GM23338 (cell line): ENCODE measurements around the gene GGT5. TPM values are rescaled to one million over a fixed set of nuclear protein-coding genes. Genes with fewer than 3 reads are reported as not detected.

Source experiments
- ATAC-seq: fragments of 200-7000 bp; cut with Tn5 transposase; 3 replicates; pipeline ENCODE4 v1.9.1; 2020
- DNase-seq: peaks from one replicate; pipeline ENCODE4 v3.0.0-alpha.2; 2015; ENCODE audit warnings: low spot score
- H2AFZ ChIP-seq: fragments of 200-600 bp; sonication (generic); 2 replicates; pipeline ENCODE4 v1.8.0; 2016; ENCODE audit warnings: antibody characterized with exemption, mild to moderate bottlenecking, moderate library complexity
- H3F3A ChIP-seq: fragments of 200-600 bp; sonication (generic); replicated peaks from 2 replicates; pipeline ENCODE4 v1.8.0; 2017; ENCODE audit warnings: antibody characterized with exemption, mixed run types, low read depth
- H3K27ac ChIP-seq: fragments of 200-600 bp; sonication (generic); 2 replicates; pipeline ENCODE4 v1.6.1; 2016; ENCODE audit warnings: low read depth
- H3K27me3 ChIP-seq: fragments of 200-600 bp; sonication (generic); 2 replicates; pipeline ENCODE4 v1.8.0; 2016; ENCODE audit warnings: mild to moderate bottlenecking, mixed run types, moderate library complexity; ENCODE audit not compliant: insufficient read depth
- H3K36me3 ChIP-seq: fragments of 200-600 bp; sonication (generic); 2 replicates; pipeline ENCODE4 v1.8.0; 2016; ENCODE audit warnings: mild to moderate bottlenecking; ENCODE audit not compliant: insufficient read depth
- H3K4me1 ChIP-seq: fragments of 200-600 bp; sonication (generic); 2 replicates; pipeline ENCODE4 v1.8.0; 2016; ENCODE audit warnings: mild to moderate bottlenecking, moderate library complexity; ENCODE audit not compliant: insufficient read depth
- H3K4me2 ChIP-seq: fragments of 200-600 bp; sonication (generic); 2 replicates; pipeline ENCODE4 v1.7.1; 2017; ENCODE audit warnings: mixed run types
- H3K4me3 ChIP-seq: fragments of 200-600 bp; sonication (generic); 2 replicates; pipeline ENCODE4 v1.6.1; 2016; ENCODE audit warnings: mixed run types
- H3K79me2 ChIP-seq: fragments of 200-600 bp; sonication (generic); replicated peaks from 2 replicates; pipeline ENCODE4 v1.8.0; 2017; ENCODE audit warnings: mild to moderate bottlenecking; ENCODE audit not compliant: insufficient read depth
- H3K9me2 ChIP-seq: fragments of 200-600 bp; sonication (generic); 2 replicates; pipeline ENCODE4 v1.8.0; 2017; ENCODE audit not compliant: insufficient read depth
- H4K20me1 ChIP-seq: fragments of 200-600 bp; sonication (generic); replicated peaks from 2 replicates; pipeline ENCODE4 v1.8.0; 2017; ENCODE audit warnings: mild to moderate bottlenecking; ENCODE audit not compliant: insufficient read depth
- H3K27ac Mint-ChIP-seq: 2 replicates; pipeline ENCODE4 v1.8.0; 2020; ENCODE audit warnings: inconsistent platforms, mild to moderate bottlenecking, moderate library complexity, mixed read lengths
- H3K27me3 Mint-ChIP-seq: 3 replicates; pipeline ENCODE4 v1.8.0; 2022; ENCODE audit warnings: low read depth, mild to moderate bottlenecking, moderate library complexity, mixed read lengths, inconsistent platforms; ENCODE audit not compliant: insufficient read depth, poor library complexity
- H3K36me3 Mint-ChIP-seq: 3 replicates; pipeline ENCODE4 v1.8.0; 2021; ENCODE audit warnings: low read depth, mild to moderate bottlenecking, inconsistent platforms, moderate library complexity, mixed read lengths
- H3K4me1 Mint-ChIP-seq: 3 replicates; pipeline ENCODE4 v1.8.0; 2020; ENCODE audit warnings: mild to moderate bottlenecking, inconsistent platforms, mixed read lengths
- H3K4me3 Mint-ChIP-seq: 3 replicates; pipeline ENCODE4 v1.8.0; 2021; ENCODE audit warnings: moderate library complexity, mild to moderate bottlenecking, inconsistent platforms, mixed read lengths
- H3K9me3 Mint-ChIP-seq: 3 replicates; pipeline ENCODE4 v1.8.0; 2020; ENCODE audit warnings: moderate library complexity, mild to moderate bottlenecking, inconsistent platforms, mixed read lengths
- CREB1 ChIP-seq: fragments of 250-450 bp; sonication (Bioruptor Pico); IDR thresholded peaks from 2 replicates; pipeline ENCODE4 v1.5.0; 2020; ENCODE audit warnings: low read depth, mild to moderate bottlenecking, moderate library complexity
- EZH2phosphoT487 ChIP-seq: fragments of 200-600 bp; sonication (generic); IDR thresholded peaks from one replicate; pipeline ENCODE4 v1.8.1; 2018; ENCODE audit warnings: antibody characterized with exemption; ENCODE audit not compliant: unreplicated experiment
- JUNB ChIP-seq: IDR thresholded peaks from one replicate; pipeline ENCODE4 v1.6.1; 2016; ENCODE audit warnings: antibody characterized with exemption; ENCODE audit not compliant: unreplicated experiment
- POLR2AphosphoS5 ChIP-seq: IDR thresholded peaks from 2 replicates; pipeline ENCODE4 v1.6.1; 2016; ENCODE audit warnings: antibody characterized with exemption, low read depth
- STAT1 ChIP-seq: IDR thresholded peaks from one replicate; pipeline ENCODE4 v1.6.1; 2016; ENCODE audit warnings: antibody characterized with exemption; ENCODE audit not compliant: unreplicated experiment
- ZNF114 ChIP-seq: fragments of 250-450 bp; sonication (Bioruptor Pico); IDR thresholded peaks from 2 replicates; pipeline ENCODE4 v1.5.0; 2020; ENCODE audit warnings: mild to moderate bottlenecking, moderate library complexity
- ZNF331 ChIP-seq: fragments of 250-450 bp; sonication (Bioruptor Pico); IDR thresholded peaks from 2 replicates; pipeline ENCODE4 v1.5.0; 2020; ENCODE audit warnings: low read depth, mild to moderate bottlenecking, moderate library complexity
- polyA plus RNA-seq: library from polyadenylated mRNA; unstranded; fragments of >200 nt; fragmentation: Nextera tagmentation; extraction: Ambion mirVana; gene quantifications from 2 replicates; pipeline ENCODE4 v1.2.1, GENCODE V29; 2016
- total RNA-seq: library from RNA; depleted of rRNA; stranded (reverse); fragments of >200 nt; shearing (Covaris generic); gene quantifications from 2 replicates; pipeline ENCODE4 v1.2.3, GENCODE V29; 2014
- TF ChIP-seq, protein P1 (sequence below): IDR thresholded peaks from one replicate; pipeline ENCODE4 v1.6.1; 2018; ENCODE audit warnings: antibody characterized with exemption; ENCODE audit not compliant: unreplicated experiment
- TF ChIP-seq, protein P2 (sequence below): fragments of 250-450 bp; sonication (Bioruptor Pico); IDR thresholded peaks from 2 replicates; pipeline ENCODE4 v1.5.0; 2020; ENCODE audit warnings: mild to moderate bottlenecking, moderate library complexity
- TF ChIP-seq, protein P3 (sequence below): IDR thresholded peaks from 2 replicates; pipeline ENCODE4 v1.6.1; 2016; ENCODE audit warnings: antibody characterized with exemption
- TF ChIP-seq, protein P4 (sequence below), 2 experiments: fragments of 200-600 bp in 1 of 2; sonication (generic) in 1 of 2; conservative IDR thresholded peaks; 2 replicates each; pipeline versions ENCODE4 v1.5.1 to v1.6.1; 2016 to 2017; ENCODE audit warnings: antibody characterized with exemption in 2 of 2, low read depth in 2 of 2, mild to moderate bottlenecking in 2 of 2, moderate library complexity in 1 of 2

GGT5 gene
- total and polyA plus RNA-seq, 2 experiments from 2014 or later: not detected

DNA sequence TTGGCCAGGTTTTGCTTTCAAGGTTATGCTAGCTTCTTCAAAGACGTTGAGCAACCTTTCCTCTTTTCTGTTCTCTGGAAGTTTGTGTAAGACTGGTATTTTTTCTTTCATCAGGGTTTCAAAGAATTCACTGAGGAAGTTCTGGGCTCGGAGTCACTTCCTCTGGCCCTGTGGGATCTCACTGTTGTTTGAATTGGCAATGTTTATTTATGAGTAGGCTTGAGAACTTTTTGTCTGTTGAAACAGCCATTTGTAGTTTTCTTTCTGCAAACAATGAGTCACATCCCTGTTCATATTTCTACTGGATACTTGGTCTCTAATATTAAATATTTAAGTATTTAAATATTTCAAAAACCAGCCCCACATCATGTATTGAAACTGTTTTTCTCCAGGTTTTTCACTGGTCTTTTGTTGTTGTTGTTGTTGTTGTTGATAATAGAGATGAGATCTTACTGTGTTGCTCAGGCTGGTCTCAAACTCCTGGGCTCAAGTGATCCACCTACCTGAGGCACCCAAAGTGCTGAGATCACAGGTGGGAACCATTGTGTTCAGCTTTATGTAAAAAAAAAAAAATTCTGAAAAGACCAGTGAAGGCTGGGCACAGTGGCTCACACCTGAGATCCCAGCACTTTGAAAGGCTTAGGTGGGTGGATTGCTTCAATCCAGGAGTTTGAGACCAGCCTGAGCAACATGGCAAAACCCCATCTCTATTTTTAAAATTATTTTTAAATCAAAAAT is 36.7 kb downstream of the GGT5 start:
- no peak overlapping the region for H2AFZ ChIP-seq

More for the DNA sequence above, 36.7 kb downstream of the GGT5 start:
- Mint-ChIP-seq H3K27me3 (peaks cover 2% of the 10 kb centered on the region), H3K36me3 (peaks cover 14% of the 10 kb centered on the region), H3K27ac (peak overlapping the region; percentile 52; the same call in 1 of the 2 replicates), H3K4me3 (no peak overlapping the region), H3K9me3 (peaks cover 21% of the 10 kb centered on the region), H3K4me1 (peaks cover 20% of the 10 kb centered on the region)
- TF ChIP-seq, protein P1, sequence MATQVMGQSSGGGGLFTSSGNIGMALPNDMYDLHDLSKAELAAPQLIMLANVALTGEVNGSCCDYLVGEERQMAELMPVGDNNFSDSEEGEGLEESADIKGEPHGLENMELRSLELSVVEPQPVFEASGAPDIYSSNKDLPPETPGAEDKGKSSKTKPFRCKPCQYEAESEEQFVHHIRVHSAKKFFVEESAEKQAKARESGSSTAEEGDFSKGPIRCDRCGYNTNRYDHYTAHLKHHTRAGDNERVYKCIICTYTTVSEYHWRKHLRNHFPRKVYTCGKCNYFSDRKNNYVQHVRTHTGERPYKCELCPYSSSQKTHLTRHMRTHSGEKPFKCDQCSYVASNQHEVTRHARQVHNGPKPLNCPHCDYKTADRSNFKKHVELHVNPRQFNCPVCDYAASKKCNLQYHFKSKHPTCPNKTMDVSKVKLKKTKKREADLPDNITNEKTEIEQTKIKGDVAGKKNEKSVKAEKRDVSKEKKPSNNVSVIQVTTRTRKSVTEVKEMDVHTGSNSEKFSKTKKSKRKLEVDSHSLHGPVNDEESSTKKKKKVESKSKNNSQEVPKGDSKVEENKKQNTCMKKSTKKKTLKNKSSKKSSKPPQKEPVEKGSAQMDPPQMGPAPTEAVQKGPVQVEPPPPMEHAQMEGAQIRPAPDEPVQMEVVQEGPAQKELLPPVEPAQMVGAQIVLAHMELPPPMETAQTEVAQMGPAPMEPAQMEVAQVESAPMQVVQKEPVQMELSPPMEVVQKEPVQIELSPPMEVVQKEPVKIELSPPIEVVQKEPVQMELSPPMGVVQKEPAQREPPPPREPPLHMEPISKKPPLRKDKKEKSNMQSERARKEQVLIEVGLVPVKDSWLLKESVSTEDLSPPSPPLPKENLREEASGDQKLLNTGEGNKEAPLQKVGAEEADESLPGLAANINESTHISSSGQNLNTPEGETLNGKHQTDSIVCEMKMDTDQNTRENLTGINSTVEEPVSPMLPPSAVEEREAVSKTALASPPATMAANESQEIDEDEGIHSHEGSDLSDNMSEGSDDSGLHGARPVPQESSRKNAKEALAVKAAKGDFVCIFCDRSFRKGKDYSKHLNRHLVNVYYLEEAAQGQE: no peak
- TF ChIP-seq, protein P2, sequence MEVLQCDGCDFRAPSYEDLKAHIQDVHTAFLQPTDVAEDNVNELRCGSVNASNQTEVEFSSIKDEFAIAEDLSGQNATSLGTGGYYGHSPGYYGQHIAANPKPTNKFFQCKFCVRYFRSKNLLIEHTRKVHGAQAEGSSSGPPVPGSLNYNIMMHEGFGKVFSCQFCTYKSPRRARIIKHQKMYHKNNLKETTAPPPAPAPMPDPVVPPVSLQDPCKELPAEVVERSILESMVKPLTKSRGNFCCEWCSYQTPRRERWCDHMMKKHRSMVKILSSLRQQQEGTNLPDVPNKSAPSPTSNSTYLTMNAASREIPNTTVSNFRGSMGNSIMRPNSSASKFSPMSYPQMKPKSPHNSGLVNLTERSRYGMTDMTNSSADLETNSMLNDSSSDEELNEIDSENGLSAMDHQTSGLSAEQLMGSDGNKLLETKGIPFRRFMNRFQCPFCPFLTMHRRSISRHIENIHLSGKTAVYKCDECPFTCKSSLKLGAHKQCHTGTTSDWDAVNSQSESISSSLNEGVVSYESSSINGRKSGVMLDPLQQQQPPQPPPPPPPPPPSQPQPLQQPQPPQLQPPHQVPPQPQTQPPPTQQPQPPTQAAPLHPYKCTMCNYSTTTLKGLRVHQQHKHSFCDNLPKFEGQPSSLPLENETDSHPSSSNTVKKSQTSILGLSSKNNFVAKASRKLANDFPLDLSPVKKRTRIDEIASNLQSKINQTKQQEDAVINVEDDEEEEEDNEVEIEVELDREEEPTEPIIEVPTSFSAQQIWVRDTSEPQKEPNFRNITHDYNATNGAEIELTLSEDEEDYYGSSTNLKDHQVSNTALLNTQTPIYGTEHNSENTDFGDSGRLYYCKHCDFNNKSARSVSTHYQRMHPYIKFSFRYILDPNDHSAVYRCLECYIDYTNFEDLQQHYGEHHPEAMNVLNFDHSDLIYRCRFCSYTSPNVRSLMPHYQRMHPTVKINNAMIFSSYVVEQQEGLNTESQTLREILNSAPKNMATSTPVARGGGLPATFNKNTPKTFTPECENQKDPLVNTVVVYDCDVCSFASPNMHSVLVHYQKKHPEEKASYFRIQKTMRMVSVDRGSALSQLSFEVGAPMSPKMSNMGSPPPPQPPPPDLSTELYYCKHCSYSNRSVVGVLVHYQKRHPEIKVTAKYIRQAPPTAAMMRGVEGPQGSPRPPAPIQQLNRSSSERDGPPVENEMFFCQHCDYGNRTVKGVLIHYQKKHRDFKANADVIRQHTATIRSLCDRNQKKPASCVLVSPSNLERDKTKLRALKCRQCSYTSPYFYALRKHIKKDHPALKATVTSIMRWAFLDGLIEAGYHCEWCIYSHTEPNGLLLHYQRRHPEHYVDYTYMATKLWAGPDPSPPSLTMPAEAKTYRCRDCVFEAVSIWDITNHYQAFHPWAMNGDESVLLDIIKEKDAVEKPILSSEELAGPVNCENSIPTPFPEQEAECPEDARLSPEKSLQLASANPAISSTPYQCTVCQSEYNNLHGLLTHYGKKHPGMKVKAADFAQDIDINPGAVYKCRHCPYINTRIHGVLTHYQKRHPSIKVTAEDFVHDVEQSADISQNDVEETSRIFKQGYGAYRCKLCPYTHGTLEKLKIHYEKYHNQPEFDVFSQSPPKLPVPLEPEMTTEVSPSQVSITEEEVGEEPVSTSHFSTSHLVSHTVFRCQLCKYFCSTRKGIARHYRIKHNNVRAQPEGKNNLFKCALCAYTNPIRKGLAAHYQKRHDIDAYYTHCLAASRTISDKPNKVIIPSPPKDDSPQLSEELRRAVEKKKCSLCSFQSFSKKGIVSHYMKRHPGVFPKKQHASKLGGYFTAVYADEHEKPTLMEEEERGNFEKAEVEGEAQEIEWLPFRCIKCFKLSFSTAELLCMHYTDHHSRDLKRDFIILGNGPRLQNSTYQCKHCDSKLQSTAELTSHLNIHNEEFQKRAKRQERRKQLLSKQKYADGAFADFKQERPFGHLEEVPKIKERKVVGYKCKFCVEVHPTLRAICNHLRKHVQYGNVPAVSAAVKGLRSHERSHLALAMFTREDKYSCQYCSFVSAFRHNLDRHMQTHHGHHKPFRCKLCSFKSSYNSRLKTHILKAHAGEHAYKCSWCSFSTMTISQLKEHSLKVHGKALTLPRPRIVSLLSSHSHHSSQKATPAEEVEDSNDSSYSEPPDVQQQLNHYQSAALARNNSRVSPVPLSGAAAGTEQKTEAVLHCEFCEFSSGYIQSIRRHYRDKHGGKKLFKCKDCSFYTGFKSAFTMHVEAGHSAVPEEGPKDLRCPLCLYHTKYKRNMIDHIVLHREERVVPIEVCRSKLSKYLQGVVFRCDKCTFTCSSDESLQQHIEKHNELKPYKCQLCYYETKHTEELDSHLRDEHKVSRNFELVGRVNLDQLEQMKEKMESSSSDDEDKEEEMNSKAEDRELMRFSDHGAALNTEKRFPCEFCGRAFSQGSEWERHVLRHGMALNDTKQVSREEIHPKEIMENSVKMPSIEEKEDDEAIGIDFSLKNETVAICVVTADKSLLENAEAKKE (CRISPR knock-in tag): no peak
- TF ChIP-seq ZNF114 (CRISPR knock-in tag): no peak
- TF ChIP-seq JUNB: no peak
- no peak for TF ChIP-seq STAT1
- TF ChIP-seq CREB1: no peak
- TF ChIP-seq EZH2phosphoT487: no peak
- TF ChIP-seq, protein P3, sequence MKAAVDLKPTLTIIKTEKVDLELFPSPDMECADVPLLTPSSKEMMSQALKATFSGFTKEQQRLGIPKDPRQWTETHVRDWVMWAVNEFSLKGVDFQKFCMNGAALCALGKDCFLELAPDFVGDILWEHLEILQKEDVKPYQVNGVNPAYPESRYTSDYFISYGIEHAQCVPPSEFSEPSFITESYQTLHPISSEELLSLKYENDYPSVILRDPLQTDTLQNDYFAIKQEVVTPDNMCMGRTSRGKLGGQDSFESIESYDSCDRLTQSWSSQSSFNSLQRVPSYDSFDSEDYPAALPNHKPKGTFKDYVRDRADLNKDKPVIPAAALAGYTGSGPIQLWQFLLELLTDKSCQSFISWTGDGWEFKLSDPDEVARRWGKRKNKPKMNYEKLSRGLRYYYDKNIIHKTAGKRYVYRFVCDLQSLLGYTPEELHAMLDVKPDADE: no peak
- TF ChIP-seq ZNF331 (CRISPR knock-in tag): no peak
- TF ChIP-seq, protein P4, sequence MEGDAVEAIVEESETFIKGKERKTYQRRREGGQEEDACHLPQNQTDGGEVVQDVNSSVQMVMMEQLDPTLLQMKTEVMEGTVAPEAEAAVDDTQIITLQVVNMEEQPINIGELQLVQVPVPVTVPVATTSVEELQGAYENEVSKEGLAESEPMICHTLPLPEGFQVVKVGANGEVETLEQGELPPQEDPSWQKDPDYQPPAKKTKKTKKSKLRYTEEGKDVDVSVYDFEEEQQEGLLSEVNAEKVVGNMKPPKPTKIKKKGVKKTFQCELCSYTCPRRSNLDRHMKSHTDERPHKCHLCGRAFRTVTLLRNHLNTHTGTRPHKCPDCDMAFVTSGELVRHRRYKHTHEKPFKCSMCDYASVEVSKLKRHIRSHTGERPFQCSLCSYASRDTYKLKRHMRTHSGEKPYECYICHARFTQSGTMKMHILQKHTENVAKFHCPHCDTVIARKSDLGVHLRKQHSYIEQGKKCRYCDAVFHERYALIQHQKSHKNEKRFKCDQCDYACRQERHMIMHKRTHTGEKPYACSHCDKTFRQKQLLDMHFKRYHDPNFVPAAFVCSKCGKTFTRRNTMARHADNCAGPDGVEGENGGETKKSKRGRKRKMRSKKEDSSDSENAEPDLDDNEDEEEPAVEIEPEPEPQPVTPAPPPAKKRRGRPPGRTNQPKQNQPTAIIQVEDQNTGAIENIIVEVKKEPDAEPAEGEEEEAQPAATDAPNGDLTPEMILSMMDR (conservative IDR thresholded peaks at IDR 0.05; ENCODE audit: low read depth in 2 of 2): no peak
- no peak for TF ChIP-seq POLR2AphosphoS5
- no peaks in the 10 kb centered on the region for H4K20me1 ChIP-seq
- DNase-seq: no peak
- peaks cover 5% of the 10 kb centered on the region; the same call in 1 of the 2 replicates for H3K4me1 ChIP-seq
- no peak overlapping the region for H3K27ac ChIP-seq
- no peaks in the 10 kb centered on the region for H3K27me3 ChIP-seq
- no peaks in the 10 kb centered on the region for H3F3A ChIP-seq
- ATAC-seq: no peak
- no peak overlapping the region for H3K4me3 ChIP-seq
- H3K79me2 ChIP-seq: no peaks in the 10 kb centered on the region
- H3K4me2 ChIP-seq: no peak overlapping the region
- no peaks in the 10 kb centered on the region for H3K9me2 ChIP-seq
- no peaks in the 10 kb centered on the region; the same call in 1 of the 2 replicates for H3K36me3 ChIP-seq
